AG09309 (cell line): ENCODE data around the gene DNMT1.

Experiments used
- DNase-seq: peaks from one replicate; pipeline ENCODE4 v3.0.0-alpha.2; 2010; ENCODE audit warnings: low read depth
- H3K4me3 ChIP-seq: 2 replicates; pipeline ENCODE4 v1.5.1; 2011; ENCODE audit warnings: mild to moderate bottlenecking, low read depth, low read length, moderate library complexity; ENCODE audit not compliant: control insufficient read depth
- TF ChIP-seq, protein P1 (sequence below): IDR thresholded peaks from 2 replicates; pipeline ENCODE4 v1.5.1; 2011; ENCODE audit warnings: mild to moderate bottlenecking, low read depth, low read length, inconsistent platforms; ENCODE audit not compliant: insufficient read depth, control insufficient read depth; ENCODE audit errors: missing control alignments

DNMT1 gene

GRCh38 chr19:10086591-10087192 lies 108.1 kb downstream of the DNMT1 start:
- DNase-seq = no peak
- TF ChIP-seq, protein P1, sequence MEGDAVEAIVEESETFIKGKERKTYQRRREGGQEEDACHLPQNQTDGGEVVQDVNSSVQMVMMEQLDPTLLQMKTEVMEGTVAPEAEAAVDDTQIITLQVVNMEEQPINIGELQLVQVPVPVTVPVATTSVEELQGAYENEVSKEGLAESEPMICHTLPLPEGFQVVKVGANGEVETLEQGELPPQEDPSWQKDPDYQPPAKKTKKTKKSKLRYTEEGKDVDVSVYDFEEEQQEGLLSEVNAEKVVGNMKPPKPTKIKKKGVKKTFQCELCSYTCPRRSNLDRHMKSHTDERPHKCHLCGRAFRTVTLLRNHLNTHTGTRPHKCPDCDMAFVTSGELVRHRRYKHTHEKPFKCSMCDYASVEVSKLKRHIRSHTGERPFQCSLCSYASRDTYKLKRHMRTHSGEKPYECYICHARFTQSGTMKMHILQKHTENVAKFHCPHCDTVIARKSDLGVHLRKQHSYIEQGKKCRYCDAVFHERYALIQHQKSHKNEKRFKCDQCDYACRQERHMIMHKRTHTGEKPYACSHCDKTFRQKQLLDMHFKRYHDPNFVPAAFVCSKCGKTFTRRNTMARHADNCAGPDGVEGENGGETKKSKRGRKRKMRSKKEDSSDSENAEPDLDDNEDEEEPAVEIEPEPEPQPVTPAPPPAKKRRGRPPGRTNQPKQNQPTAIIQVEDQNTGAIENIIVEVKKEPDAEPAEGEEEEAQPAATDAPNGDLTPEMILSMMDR = no peak

GRCh38 chr19:10085641-10086590 lies 108.8 kb downstream of the DNMT1 start, which contains the start of gene SHFL:
TSS of gene SHFL (plus strand) at chr19:10086317. CDS start at chr19:10086428, 111 bp downstream.
- peak within 1 kb of the TSS; percentile 100 for H3K4me3 ChIP-seq
- DNase-seq = no peak
- TF ChIP-seq, protein P1 = no peak

More at GRCh38 chr19:10086591-10087192, 108.1 kb downstream of the DNMT1 start:
- H3K4me3 ChIP-seq = peak overlapping the region; percentile 100

DNA sequence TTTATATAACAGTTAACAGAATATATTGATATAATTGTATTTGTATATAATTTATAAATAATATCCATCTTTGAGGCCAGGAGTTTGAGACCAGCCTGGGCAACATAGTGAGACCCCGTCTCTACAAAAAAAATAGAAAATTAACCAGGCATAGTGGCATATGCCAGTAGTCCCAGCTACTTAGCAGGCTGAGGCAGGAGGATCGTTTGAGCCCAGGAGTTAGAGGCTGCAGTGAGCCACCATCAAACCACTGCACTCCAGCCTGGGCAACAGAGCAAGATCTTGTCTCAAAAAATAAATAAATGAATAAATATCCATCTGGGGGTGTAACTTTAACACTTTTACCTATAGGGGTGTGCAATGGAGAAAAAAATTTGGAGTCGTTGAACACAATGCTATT lies 110.0 kb downstream of the DNMT1 start:
- TF ChIP-seq, protein P1 = no peak
- no peak overlapping the region for H3K4me3 ChIP-seq
- DNase-seq = no peak

DNA sequence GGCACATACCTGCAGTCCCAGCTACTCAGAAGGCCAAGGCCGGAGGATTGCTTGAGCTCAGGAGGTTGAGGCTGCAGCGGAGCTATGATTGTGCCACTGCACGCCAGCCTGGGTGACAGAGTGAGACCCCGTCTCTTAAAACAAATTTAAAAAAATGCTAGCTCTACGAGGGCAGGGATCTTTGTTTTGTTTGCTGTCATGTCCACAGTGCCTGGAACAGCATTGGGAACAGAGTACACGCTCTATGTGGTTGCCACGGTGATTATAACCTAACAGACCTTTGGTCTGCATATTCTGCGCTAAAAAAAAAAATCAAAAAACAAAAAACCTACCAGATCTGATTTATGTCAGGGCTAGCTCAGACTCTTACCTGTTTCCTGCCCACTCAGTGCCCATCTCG lies 110.8 kb downstream of the DNMT1 start:
- H3K4me3 ChIP-seq = no peak overlapping the region
- TF ChIP-seq, protein P1 = no peak
- DNase-seq = no peak
